Tibial nerve (tissue), 4 donors: ENCODE data around the gene MPZL2. TPM values are rescaled to one million over a fixed set of nuclear protein-coding genes. Genes with fewer than 3 reads are reported as not detected.

Experiments
- DNase-seq, 2 donors: peaks; one replicate each; pipeline ENCODE4 v3.0.0-alpha.2; 2019; ENCODE audit warnings: low spot score in 2 of 2
- H3K27ac ChIP-seq, 4 donors: fragments of 200-600 bp; sonication (generic) in 3 of 4; one replicate each; pipeline ENCODE4 v1.5.1; 2017 to 2019; ENCODE audit warnings: mild to moderate bottlenecking in 1 of 4
- H3K27me3 ChIP-seq, 2 donors: fragments of 200-600 bp; sonication (generic) in 1 of 2; one replicate each; pipeline versions ENCODE4 v1.5.1 to v1.6.0; 2017 to 2019
- H3K36me3 ChIP-seq, 3 donors: fragments of 200-600 bp; sonication (generic); one replicate each; pipeline ENCODE4 v1.5.1; 2018 to 2019
- H3K4me1 ChIP-seq, 4 donors: fragments of 200-600 bp; sonication (generic) in 3 of 4; one replicate each; pipeline ENCODE4 v1.5.1; 2017 to 2019
- H3K4me3 ChIP-seq, 4 donors: fragments of 200-600 bp; sonication (generic) in 3 of 4; one replicate each; pipeline ENCODE4 v1.5.1; 2017 to 2019; ENCODE audit warnings: mild to moderate bottlenecking in 1 of 4, moderate library complexity in 1 of 4
- H3K9me3 ChIP-seq, 4 donors: fragments of 200-600 bp; sonication (generic) in 3 of 4; one replicate each; pipeline ENCODE4 v1.5.1; 2017 to 2019
- CTCF ChIP-seq, 5 experiments: fragments of 200-600 bp in 3 of 5; fragments of 450-650 bp in 2 of 5; sonication (generic) in 3 of 5; IDR thresholded peaks; one replicate each; pipeline ENCODE4 v1.5.1; 2016 to 2019; ENCODE audit warnings: antibody characterized with exemption in 5 of 5, mild to moderate bottlenecking in 3 of 5, moderate library complexity in 2 of 5
- EP300 ChIP-seq, 2 donors: sonication (generic); formaldehyde crosslinking; IDR thresholded peaks; one replicate each; pipeline ENCODE4 v1.6.1; 2017; ENCODE audit warnings: antibody characterized with exemption in 2 of 2, mild to moderate bottlenecking in 1 of 2
- POLR2A ChIP-seq, 2 donors: fragments of 450-650 bp; IDR thresholded peaks; one replicate each; pipeline ENCODE4 v1.6.1; 2017; ENCODE audit warnings: antibody characterized with exemption in 2 of 2, mild to moderate bottlenecking in 2 of 2, moderate library complexity in 2 of 2
- whole genome bisulfite sequencing, 2 donors: methylation state at CpG; one replicate each; pipeline ENCODE4 v1.1.5; 2018; 5-methylcytosine and 5-hydroxymethylcytosine counted together
- total RNA-seq, 4 donors: library from RNA; depleted of rRNA; stranded (reverse); fragments of >200 nt; gene quantifications; one replicate each; pipeline ENCODE4 v1.1.0, GENCODE V29; 2016

The MPZL2 gene
- total RNA-seq, 4 donors from 2014 or later: 6.7 to 53.7 (median 27.0) TPM

- no peaks in the 10 kb centered on the region for H3K9me3 ChIP-seq
- WGBS, 2 donors: 75 to 77% methylated on average over 1 of the region's 1 CpG
- TF ChIP-seq POLR2A (IDR thresholded peaks at IDR 0.05) (no peak), CTCF (IDR thresholded peaks at IDR 0.05) (no peak), EP300 (IDR thresholded peaks at IDR 0.05) (no peak)
- no peak for DNase-seq
- no peaks in the 10 kb centered on the region for H3K36me3 ChIP-seq
- H3K4me3 ChIP-seq: no peak overlapping the region
- H3K27me3 ChIP-seq: peaks cover 0 to 10% of the 10 kb centered on the region in 2 donors
- H3K27ac ChIP-seq: no peak overlapping the region
- H3K4me1 ChIP-seq: peaks cover 0 to 5% (median 1%) of the 10 kb centered on the region in 4 donors
Observed at GRCh38 chr11:118238929-118239328, 25.2 kb downstream of the MPZL2 start.

GRCh38 chr11:118238421-118238820 is 25.7 kb downstream of the MPZL2 start:
- no peak overlapping the region for H3K4me3 ChIP-seq
- TF ChIP-seq POLR2A (IDR thresholded peaks at IDR 0.05) (no peak), EP300 (IDR thresholded peaks at IDR 0.05) (no peak), CTCF (IDR thresholded peaks at IDR 0.05) (no peak)
- no peak for DNase-seq
- H3K9me3 ChIP-seq: no peaks in the 10 kb centered on the region
- peaks cover 0 to 10% of the 10 kb centered on the region in 2 donors for H3K27me3 ChIP-seq
- no peaks in the 10 kb centered on the region for H3K36me3 ChIP-seq
- peaks cover 0 to 5% (median 1%) of the 10 kb centered on the region in 4 donors for H3K4me1 ChIP-seq
- H3K27ac ChIP-seq: no peak overlapping the region
- WGBS, 2 donors: 93% methylated on average over 2 of the region's 2 CpGs

- no peak for TF ChIP-seq CTCF (IDR thresholded peaks at IDR 0.05)
- no peak for TF ChIP-seq EP300 (IDR thresholded peaks at IDR 0.05)
- TF ChIP-seq POLR2A (IDR thresholded peaks at IDR 0.05): no peak
- Histone ChIP-seq H3K27me3 (peaks cover 0 to 5% of the 10 kb centered on the region in 2 donors), H3K4me1 (peaks cover 0 to 5% (median 0%) of the 10 kb centered on the region in 4 donors), H3K4me3 (no peak overlapping the region), H3K36me3 (no peaks in the 10 kb centered on the region), H3K27ac (no peak overlapping the region), H3K9me3 (no peaks in the 10 kb centered on the region)
- DNase-seq: no peak
- WGBS, 2 donors: 80 to 85% methylated on average over 2 of the region's 2 CpGs
Observed at GRCh38 chr11:118236170-118236569, 27.9 kb downstream of the MPZL2 start.

GRCh38 chr11:118234833-118235232 is 29.3 kb downstream of the MPZL2 start:
- no peaks in the 10 kb centered on the region for H3K36me3 ChIP-seq
- peaks cover 0 to 5% (median 0%) of the 10 kb centered on the region in 4 donors for H3K4me1 ChIP-seq
- TF ChIP-seq EP300 (IDR thresholded peaks at IDR 0.05) (no peak), CTCF (IDR thresholded peaks at IDR 0.05) (no peak), POLR2A (IDR thresholded peaks at IDR 0.05) (no peak)
- H3K4me3 ChIP-seq: no peak overlapping the region
- H3K27me3 ChIP-seq: peaks cover 0 to 5% of the 10 kb centered on the region in 2 donors
- no peak overlapping the region for H3K27ac ChIP-seq
- 83 to 92% methylated on average over 5 of the region's 5 CpGs for WGBS, 2 donors
- no peak for DNase-seq
- no peaks in the 10 kb centered on the region for H3K9me3 ChIP-seq

- Histone ChIP-seq H3K9me3 (no peaks in the 10 kb centered on the region), H3K36me3 (no peaks in the 10 kb centered on the region), H3K27ac (no peak overlapping the region), H3K27me3 (peaks cover 0 to 5% of the 10 kb centered on the region in 2 donors), H3K4me3 (no peak overlapping the region), H3K4me1 (no peaks in the 10 kb centered on the region)
- WGBS, 2 donors: 79 to 100% methylated on average over 1 of the region's 1 CpG
- TF ChIP-seq POLR2A (IDR thresholded peaks at IDR 0.05): no peak
- TF ChIP-seq EP300 (IDR thresholded peaks at IDR 0.05): no peak
- TF ChIP-seq CTCF (IDR thresholded peaks at IDR 0.05): no peak
- no peak for DNase-seq
Observed at GRCh38 chr11:118233850-118234249, 30.2 kb downstream of the MPZL2 start.
